ENCODE results near the gene KCTD20. TPM values are rescaled to one million over a fixed set of nuclear protein-coding genes. Genes with fewer than 3 reads are reported as not detected.

The KCTD20 gene
- total and polyA plus RNA-seq, 2 donors from 2014 or later, result 11.5 to 35.6 TPM

DNA sequence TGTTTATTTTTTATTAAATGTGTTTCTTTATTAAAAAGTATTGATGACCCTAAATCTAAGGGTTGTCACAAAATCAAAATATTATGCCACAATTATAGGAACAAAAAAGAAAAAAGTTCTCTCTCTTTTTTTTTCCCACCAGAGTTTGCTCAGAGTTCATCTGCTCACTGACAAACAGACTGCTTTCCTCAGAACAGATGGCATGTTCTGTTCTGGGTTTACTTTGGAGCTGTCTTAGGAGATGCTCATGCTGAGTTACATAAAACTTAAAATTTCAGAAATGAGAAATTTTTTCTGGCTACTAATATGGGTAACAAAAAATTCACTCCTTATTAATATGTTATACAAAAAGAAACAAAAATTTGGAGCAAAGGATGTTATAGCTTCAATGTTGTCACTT, 74.2 kb downstream of the KCTD20 start:
- H3K4me1 ChIP-seq (ENCODE audit: control insufficient read depth in 2 of 3, insufficient read depth in 2 of 3, low read depth in 1 of 3, low read length in 3 of 3), result peaks cover 0 to 23% (median 0%) of the 10 kb centered on the region in 3 donors
- H3K27me3 ChIP-seq (ENCODE audit: control insufficient read depth, insufficient read depth, low read length), result no peaks in the 10 kb centered on the region
- H3K9me3 ChIP-seq (ENCODE audit: control insufficient read depth in 2 of 3, insufficient read depth in 1 of 3, low read length in 3 of 3), result no peaks in the 10 kb centered on the region
- FAIRE-seq, result no peak
- H3K4me3 ChIP-seq (ENCODE audit: low read length in 3 of 3), result no peak overlapping the region
- peaks cover 0 to 14% (median 7%) of the 10 kb centered on the region in 3 donors for H3K36me3 ChIP-seq (ENCODE audit: control insufficient read depth in 2 of 3, insufficient read depth in 3 of 3, low read length in 3 of 3)
- intact Hi-C loops (cut with DNase I), result no loop called here
- no peak for DNase-seq
- no peak overlapping the region for H3K27ac ChIP-seq (ENCODE audit: low read depth in 2 of 2, low read length in 2 of 2)
- H3K9ac ChIP-seq (ENCODE audit: low read length in 3 of 3), result no peak overlapping the region
- TF ChIP-seq, protein P1, sequence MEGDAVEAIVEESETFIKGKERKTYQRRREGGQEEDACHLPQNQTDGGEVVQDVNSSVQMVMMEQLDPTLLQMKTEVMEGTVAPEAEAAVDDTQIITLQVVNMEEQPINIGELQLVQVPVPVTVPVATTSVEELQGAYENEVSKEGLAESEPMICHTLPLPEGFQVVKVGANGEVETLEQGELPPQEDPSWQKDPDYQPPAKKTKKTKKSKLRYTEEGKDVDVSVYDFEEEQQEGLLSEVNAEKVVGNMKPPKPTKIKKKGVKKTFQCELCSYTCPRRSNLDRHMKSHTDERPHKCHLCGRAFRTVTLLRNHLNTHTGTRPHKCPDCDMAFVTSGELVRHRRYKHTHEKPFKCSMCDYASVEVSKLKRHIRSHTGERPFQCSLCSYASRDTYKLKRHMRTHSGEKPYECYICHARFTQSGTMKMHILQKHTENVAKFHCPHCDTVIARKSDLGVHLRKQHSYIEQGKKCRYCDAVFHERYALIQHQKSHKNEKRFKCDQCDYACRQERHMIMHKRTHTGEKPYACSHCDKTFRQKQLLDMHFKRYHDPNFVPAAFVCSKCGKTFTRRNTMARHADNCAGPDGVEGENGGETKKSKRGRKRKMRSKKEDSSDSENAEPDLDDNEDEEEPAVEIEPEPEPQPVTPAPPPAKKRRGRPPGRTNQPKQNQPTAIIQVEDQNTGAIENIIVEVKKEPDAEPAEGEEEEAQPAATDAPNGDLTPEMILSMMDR (IDR thresholded peaks at IDR 0.05; ENCODE audit: borderline replicate concordance, extremely low read depth, insufficient read depth), result no peak

DNA sequence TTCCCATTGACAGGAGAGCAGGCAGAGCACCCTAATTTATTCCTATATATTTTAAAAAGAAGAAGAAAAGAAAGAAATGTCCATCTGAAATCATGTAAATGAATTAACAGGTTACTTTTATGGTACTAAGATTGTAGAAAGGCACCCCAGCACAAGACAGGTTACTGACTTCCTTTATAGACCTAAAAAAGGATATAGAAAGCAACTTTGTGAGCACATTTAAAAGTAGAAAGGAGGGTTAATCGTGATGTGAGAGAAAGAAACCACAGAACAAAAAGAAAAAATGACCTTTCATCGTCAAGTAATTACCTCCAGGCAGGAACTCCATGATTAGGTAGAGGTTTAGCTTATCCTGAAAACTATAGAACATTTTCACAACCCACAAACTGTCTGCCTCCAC, 74.6 kb downstream of the KCTD20 start:
- TF ChIP-seq, protein P1 (IDR thresholded peaks at IDR 0.05; ENCODE audit: borderline replicate concordance, extremely low read depth, insufficient read depth), result no peak
- intact Hi-C loops (cut with DNase I), result no loop called here

DNA sequence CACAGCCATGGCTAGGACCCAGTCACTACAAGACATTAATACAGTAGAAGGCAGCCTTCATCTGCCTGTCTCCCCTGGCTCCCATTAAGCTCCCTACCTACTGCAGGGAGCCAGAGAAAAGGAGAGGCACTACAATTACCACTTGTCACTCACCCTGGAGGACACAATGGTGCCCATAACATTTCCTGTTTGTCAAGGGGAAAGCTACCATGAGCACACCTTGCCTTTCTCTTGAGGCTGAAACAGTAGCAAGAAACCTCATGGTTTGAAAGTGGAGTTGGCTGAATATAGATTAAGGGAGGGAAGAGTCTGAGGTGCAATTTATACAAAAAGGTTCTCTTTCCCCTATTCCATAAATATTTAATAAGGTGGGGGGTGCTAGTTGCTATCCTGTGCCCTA, 76.6 kb downstream of the KCTD20 start:
- intact Hi-C loops (cut with DNase I), result no loop called here
- no peak for FAIRE-seq
- H3K27me3 ChIP-seq (ENCODE audit: control insufficient read depth, insufficient read depth, low read length), result no peaks in the 10 kb centered on the region
- H3K4me1 ChIP-seq (ENCODE audit: control insufficient read depth in 2 of 3, insufficient read depth in 2 of 3, low read depth in 1 of 3, low read length in 3 of 3), result peaks cover 0 to 24% (median 0%) of the 10 kb centered on the region in 3 donors
- TF ChIP-seq, protein P1 (IDR thresholded peaks at IDR 0.05; ENCODE audit: borderline replicate concordance, extremely low read depth, insufficient read depth), result no peak
- no peak overlapping the region for H3K9ac ChIP-seq (ENCODE audit: low read length in 3 of 3)
- no peak overlapping the region for H3K27ac ChIP-seq (ENCODE audit: low read depth in 2 of 2, low read length in 2 of 2)
- no peak for DNase-seq
- H3K36me3 ChIP-seq (ENCODE audit: control insufficient read depth in 2 of 3, insufficient read depth in 3 of 3, low read length in 3 of 3), result peaks cover 0 to 24% (median 13%) of the 10 kb centered on the region in 3 donors
- H3K9me3 ChIP-seq (ENCODE audit: control insufficient read depth in 2 of 3, insufficient read depth in 1 of 3, low read length in 3 of 3), result no peaks in the 10 kb centered on the region
- no peak overlapping the region for H3K4me3 ChIP-seq (ENCODE audit: low read length in 3 of 3)

More for the DNA sequence above, 74.6 kb downstream of the KCTD20 start:
- Histone ChIP-seq H3K27me3 (ENCODE audit: control insufficient read depth, insufficient read depth, low read length) (no peaks in the 10 kb centered on the region), H3K9ac (ENCODE audit: low read length in 3 of 3) (no peak overlapping the region), H3K4me3 (ENCODE audit: low read length in 3 of 3) (no peak overlapping the region), H3K36me3 (ENCODE audit: control insufficient read depth in 2 of 3, insufficient read depth in 3 of 3, low read length in 3 of 3) (peaks cover 0 to 16% (median 10%) of the 10 kb centered on the region in 3 donors), H3K27ac (ENCODE audit: low read depth in 2 of 2, low read length in 2 of 2) (no peak overlapping the region), H3K9me3 (ENCODE audit: control insufficient read depth in 2 of 3, insufficient read depth in 1 of 3, low read length in 3 of 3) (no peaks in the 10 kb centered on the region), H3K4me1 (ENCODE audit: control insufficient read depth in 2 of 3, insufficient read depth in 2 of 3, low read depth in 1 of 3, low read length in 3 of 3) (peaks cover 0 to 23% (median 0%) of the 10 kb centered on the region in 3 donors)
- FAIRE-seq (no peak), DNase-seq (no peak)

GRCh38 chr6:36523451-36523850, 80.7 kb downstream of the KCTD20 start:
- Histone ChIP-seq H3K4me3 (ENCODE audit: low read length in 3 of 3) (no peak overlapping the region), H3K36me3 (ENCODE audit: control insufficient read depth in 2 of 3, insufficient read depth in 3 of 3, low read length in 3 of 3) (peaks cover 0 to 25% (median 16%) of the 10 kb centered on the region in 3 donors), H3K4me1 (ENCODE audit: control insufficient read depth in 2 of 3, insufficient read depth in 2 of 3, low read depth in 1 of 3, low read length in 3 of 3) (peaks cover 0 to 5% (median 2%) of the 10 kb centered on the region in 3 donors), H3K27ac (ENCODE audit: low read depth in 2 of 2, low read length in 2 of 2) (peak overlapping the region in 1 of 2 donors; percentile 66), H3K27me3 (ENCODE audit: control insufficient read depth, insufficient read depth, low read length) (no peaks in the 10 kb centered on the region), H3K9me3 (ENCODE audit: control insufficient read depth in 2 of 3, insufficient read depth in 1 of 3, low read length in 3 of 3) (no peaks in the 10 kb centered on the region), H3K9ac (ENCODE audit: low read length in 3 of 3) (no peak overlapping the region)
- TF ChIP-seq, protein P1 (IDR thresholded peaks at IDR 0.05; ENCODE audit: borderline replicate concordance, extremely low read depth, insufficient read depth), result no peak
- FAIRE-seq, result no peak
- no peak for DNase-seq
- intact Hi-C loops (cut with DNase I), result no loop called here

All from kidney (tissue), 14 donors.